Gastrocnemius medialis (tissue), 4 donors: Measurements from ENCODE around the gene MSI2.

Experiments
- POLR2A ChIP-seq, 2 donors: fragments of 450-650 bp; IDR thresholded peaks; one replicate each; pipeline ENCODE4 v1.6.1; 2017; ENCODE audit warnings: antibody characterized with exemption in 2 of 2, mild to moderate bottlenecking in 2 of 2, moderate library complexity in 2 of 2
- TF ChIP-seq, protein P1 (sequence below), 5 experiments: fragments of 450-650 bp in 3 of 5; fragments of 200-600 bp in 2 of 5; sonication (generic) in 2 of 5; IDR thresholded peaks in 4 of 5; conservative IDR thresholded peaks in 1 of 5; 1 replicate in 4 of 5; 2 replicates in 1 of 5; pipeline ENCODE4 v1.5.1; 2016 to 2019; ENCODE audit warnings: antibody characterized with exemption in 5 of 5, mild to moderate bottlenecking in 3 of 5, moderate library complexity in 3 of 5

DNA sequence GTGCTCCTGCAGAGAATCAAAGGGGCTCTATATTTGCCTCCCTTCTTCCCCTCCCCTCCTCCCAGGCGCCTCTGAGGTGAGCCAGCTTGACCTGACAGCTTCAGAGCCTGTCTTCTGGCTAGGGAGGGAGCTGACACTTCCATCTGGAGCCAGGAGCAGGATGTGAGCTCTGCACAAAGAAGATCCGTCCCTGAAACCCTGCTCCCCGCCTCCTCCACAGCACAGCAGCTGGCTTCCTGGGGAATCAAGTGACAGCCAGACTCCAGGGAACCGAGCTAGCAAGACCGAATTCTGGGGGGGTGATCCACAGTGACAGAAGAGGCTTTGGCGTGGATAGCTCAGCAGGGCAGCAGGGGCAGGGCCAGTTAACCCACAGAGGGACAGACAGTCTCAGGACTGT, 451.6 kb downstream of the MSI2 start:
- TF ChIP-seq POLR2A (IDR thresholded peaks at IDR 0.05): no peak
- TF ChIP-seq, protein P1, sequence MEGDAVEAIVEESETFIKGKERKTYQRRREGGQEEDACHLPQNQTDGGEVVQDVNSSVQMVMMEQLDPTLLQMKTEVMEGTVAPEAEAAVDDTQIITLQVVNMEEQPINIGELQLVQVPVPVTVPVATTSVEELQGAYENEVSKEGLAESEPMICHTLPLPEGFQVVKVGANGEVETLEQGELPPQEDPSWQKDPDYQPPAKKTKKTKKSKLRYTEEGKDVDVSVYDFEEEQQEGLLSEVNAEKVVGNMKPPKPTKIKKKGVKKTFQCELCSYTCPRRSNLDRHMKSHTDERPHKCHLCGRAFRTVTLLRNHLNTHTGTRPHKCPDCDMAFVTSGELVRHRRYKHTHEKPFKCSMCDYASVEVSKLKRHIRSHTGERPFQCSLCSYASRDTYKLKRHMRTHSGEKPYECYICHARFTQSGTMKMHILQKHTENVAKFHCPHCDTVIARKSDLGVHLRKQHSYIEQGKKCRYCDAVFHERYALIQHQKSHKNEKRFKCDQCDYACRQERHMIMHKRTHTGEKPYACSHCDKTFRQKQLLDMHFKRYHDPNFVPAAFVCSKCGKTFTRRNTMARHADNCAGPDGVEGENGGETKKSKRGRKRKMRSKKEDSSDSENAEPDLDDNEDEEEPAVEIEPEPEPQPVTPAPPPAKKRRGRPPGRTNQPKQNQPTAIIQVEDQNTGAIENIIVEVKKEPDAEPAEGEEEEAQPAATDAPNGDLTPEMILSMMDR (IDR thresholded peaks at IDR 0.05 in 4 of 5, conservative IDR thresholded peaks at IDR 0.05 in 1 of 5): no peak
